HepG2 (cell line): ENCODE measurements around the gene MIS18BP1. TPM values are rescaled to one million over a fixed set of nuclear protein-coding genes. Genes with fewer than 3 reads are reported as not detected.

ENCODE experiments used
- CSRNP1 ChIP-seq: sonication (generic); formaldehyde crosslinking; IDR thresholded peaks from 2 replicates; pipeline ENCODE4 v1.8.1; 2023; ENCODE audit warnings: mild to moderate bottlenecking, missing genetic modification reagents
- ELF3 ChIP-seq: IDR thresholded peaks from 2 replicates; pipeline ENCODE4 v1.6.1; 2016; ENCODE audit warnings: missing genetic modification reagents, missing compliant biosample characterization
- GMEB2 ChIP-seq: IDR thresholded peaks from 2 replicates; pipeline ENCODE4 v1.6.1; 2016; ENCODE audit warnings: missing biosample characterization, missing genetic modification reagents, low read depth
- HDAC1 ChIP-seq: sonication (generic); formaldehyde crosslinking; IDR thresholded peaks from 2 replicates; pipeline ENCODE4 v1.5.1; 2020; ENCODE audit warnings: mild to moderate bottlenecking, missing genetic modification reagents
- JARID2 ChIP-seq: sonication (generic); formaldehyde crosslinking; IDR thresholded peaks from 2 replicates; pipeline ENCODE4 v1.8.1; 2023; ENCODE audit warnings: missing genetic modification reagents, inconsistent platforms; ENCODE audit not compliant: insufficient replicate concordance
- KDM5B ChIP-seq: sonication (generic); formaldehyde crosslinking; IDR thresholded peaks from 2 replicates; pipeline ENCODE4 v1.4.0; 2020; ENCODE audit warnings: missing genetic modification reagents, mild to moderate bottlenecking, borderline replicate concordance
- KMT2B ChIP-seq: IDR thresholded peaks from 2 replicates; pipeline ENCODE4 v1.6.1; 2016; ENCODE audit warnings: missing genetic modification reagents, missing compliant biosample characterization
- NFE2L1 ChIP-seq: sonication (generic); formaldehyde crosslinking; IDR thresholded peaks from 2 replicates; pipeline ENCODE4 v1.4.0; 2020; ENCODE audit warnings: missing genetic modification reagents, mild to moderate bottlenecking, borderline replicate concordance
- NONO ChIP-seq, 2 experiments: fragments of 450-650 bp in 1 of 2; sonication (generic) in 1 of 2; formaldehyde crosslinking in 1 of 2; IDR thresholded peaks in 1 of 2; conservative IDR thresholded peaks in 1 of 2; 2 replicates each; pipeline versions ENCODE4 v1.6.1 to v1.8.0; 2017 to 2022; ENCODE audit warnings: mild to moderate bottlenecking in 1 of 2, missing genetic modification reagents in 1 of 2, moderate library complexity in 1 of 2
- PHF8 ChIP-seq: sonication (generic); formaldehyde crosslinking; IDR thresholded peaks from 2 replicates; pipeline ENCODE4 v1.5.0; 2020; ENCODE audit warnings: missing genetic modification reagents
- RARG ChIP-seq: sonication (generic); formaldehyde crosslinking; IDR thresholded peaks from 2 replicates; pipeline ENCODE4 v1.4.0; 2020; ENCODE audit warnings: low read depth, mild to moderate bottlenecking, missing genetic modification reagents
- SOX6 ChIP-seq, 2 experiments: fragments of 450-650 bp in 1 of 2; sonication (generic) in 1 of 2; formaldehyde crosslinking in 1 of 2; IDR thresholded peaks; 2 replicates each; pipeline versions ENCODE4 v1.4.0 to v1.6.1; 2017 to 2020; ENCODE audit warnings: antibody characterized with exemption in 1 of 2, mild to moderate bottlenecking in 1 of 2, missing genetic modification reagents in 1 of 2
- ZC3H13 ChIP-seq: sonication (generic); formaldehyde crosslinking; IDR thresholded peaks from 2 replicates; pipeline ENCODE4 v1.8.1; 2023; ENCODE audit warnings: mild to moderate bottlenecking, missing genetic modification reagents, moderate library complexity
- ZNF234 ChIP-seq: sonication (generic); formaldehyde crosslinking; conservative IDR thresholded peaks from 2 replicates; pipeline ENCODE4 v1.5.1; 2020; ENCODE audit warnings: mild to moderate bottlenecking, missing genetic modification reagents
- ZNF44 ChIP-seq: sonication (generic); formaldehyde crosslinking; IDR thresholded peaks from 2 replicates; pipeline ENCODE4 v1.5.1; 2020; ENCODE audit warnings: mild to moderate bottlenecking, missing genetic modification reagents
- ZNF549 ChIP-seq: sonication (generic); formaldehyde crosslinking; IDR thresholded peaks from 2 replicates; pipeline ENCODE4 v1.5.0; 2020; ENCODE audit warnings: missing genetic modification reagents
- ZNF556 ChIP-seq: sonication (generic); formaldehyde crosslinking; IDR thresholded peaks from 2 replicates; pipeline ENCODE4 v1.4.0; 2020; ENCODE audit warnings: mild to moderate bottlenecking, missing genetic modification reagents, borderline replicate concordance
- ZNF891 ChIP-seq: sonication (generic); formaldehyde crosslinking; IDR thresholded peaks from 2 replicates; pipeline ENCODE4 v1.5.0; 2020; ENCODE audit warnings: mild to moderate bottlenecking, missing genetic modification reagents
- polyA plus RNA-seq, 8 experiments: library from polyadenylated mRNA; depleted of rRNA in 3 of 8; stranded (reverse) in 7 of 8; unstranded in 1 of 8; fragments of >200 nt; fragmentation: Illumina TruSeq in 4 of 8; extraction: Trizol in 4 of 8; gene quantifications; 2 replicates each; pipeline versions ENCODE4 v1.2.1 to v1.2.3, GENCODE V29; 2011 to 2016; ENCODE audit warnings: low read depth in 4 of 8, missing spikeins in 1 of 8, mixed read lengths in 1 of 8; ENCODE audit not compliant: insufficient read depth in 1 of 8
- total RNA-seq, 5 experiments: library from RNA; depleted of rRNA; stranded (reverse); fragments of >200 nt; fragmentation: Illumina TruSeq; extraction: Trizol; gene quantifications; 2 replicates each; pipeline ENCODE4 v1.2.3, GENCODE V29; 2016; ENCODE audit warnings: low read depth in 1 of 5
- TF ChIP-seq, protein P1 (sequence below): sonication (generic); formaldehyde crosslinking; IDR thresholded peaks from 2 replicates; pipeline ENCODE4 v1.8.1; 2023; ENCODE audit warnings: mild to moderate bottlenecking, inconsistent platforms, moderate library complexity, missing genetic modification reagents, borderline replicate concordance
- TF ChIP-seq, protein P2 (sequence below): sonication (generic); formaldehyde crosslinking; IDR thresholded peaks from 2 replicates; pipeline ENCODE4 v1.5.0; 2020; ENCODE audit warnings: missing genetic modification reagents
- TF ChIP-seq, protein P3 (sequence below): sonication (generic); formaldehyde crosslinking; IDR thresholded peaks from 2 replicates; pipeline ENCODE4 v1.8.0; 2022; ENCODE audit warnings: missing genetic modification reagents, low read depth, mild to moderate bottlenecking, borderline replicate concordance
- TF ChIP-seq, protein P4 (sequence below): sonication (generic); formaldehyde crosslinking; IDR thresholded peaks from 2 replicates; pipeline ENCODE4 v1.4.0; 2020; ENCODE audit warnings: low read depth, mild to moderate bottlenecking, missing genetic modification reagents

The MIS18BP1 gene
- total and polyA plus RNA-seq, 2 of the 13 experiments (the other 11 are each of a cell fraction or from before 2014, with no cell fraction given), result 9.5 to 36.4 TPM

DNA sequence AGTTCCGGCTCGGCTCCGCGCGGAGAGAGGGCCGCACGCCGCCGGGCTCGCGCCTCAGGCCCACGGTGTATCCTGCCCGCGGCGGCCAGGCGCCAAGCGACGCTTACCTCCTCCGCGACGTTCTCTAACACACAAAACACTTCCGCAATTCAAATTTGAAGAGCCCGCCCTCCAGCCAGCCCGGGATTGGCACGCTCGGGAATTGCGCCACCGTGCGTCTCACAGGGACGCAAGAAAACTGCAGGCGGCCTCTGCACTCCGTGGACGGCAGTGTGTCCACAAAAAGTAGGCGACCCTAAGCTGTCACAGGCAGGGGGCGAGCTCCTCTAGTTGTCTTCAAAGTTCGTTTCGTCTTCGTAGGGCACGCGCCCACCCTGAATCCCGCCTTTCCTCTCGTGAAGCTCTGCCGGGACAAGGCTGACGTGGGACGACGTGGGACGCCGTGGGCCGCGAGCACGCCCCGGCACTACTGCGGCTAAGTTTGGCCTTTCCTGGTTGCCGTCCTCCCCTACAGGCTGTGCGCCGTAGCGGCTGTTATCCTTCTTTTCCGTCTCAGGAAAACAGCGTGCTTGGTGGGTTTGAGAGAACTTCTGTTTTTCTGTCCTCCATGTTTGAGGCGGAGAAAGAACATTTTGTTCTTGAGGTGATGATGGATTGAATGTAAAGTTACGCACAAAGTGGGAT lies at the start of gene MIS18BP1 (continued):
- peak; percentile 91 for TF ChIP-seq GMEB2
- TF ChIP-seq RARG (CRISPR knock-in tag), result no peak
- peak; percentile 60; the same call in 1 of the 2 replicates for TF ChIP-seq ZNF556 (CRISPR knock-in tag)
- TF ChIP-seq, protein P1, sequence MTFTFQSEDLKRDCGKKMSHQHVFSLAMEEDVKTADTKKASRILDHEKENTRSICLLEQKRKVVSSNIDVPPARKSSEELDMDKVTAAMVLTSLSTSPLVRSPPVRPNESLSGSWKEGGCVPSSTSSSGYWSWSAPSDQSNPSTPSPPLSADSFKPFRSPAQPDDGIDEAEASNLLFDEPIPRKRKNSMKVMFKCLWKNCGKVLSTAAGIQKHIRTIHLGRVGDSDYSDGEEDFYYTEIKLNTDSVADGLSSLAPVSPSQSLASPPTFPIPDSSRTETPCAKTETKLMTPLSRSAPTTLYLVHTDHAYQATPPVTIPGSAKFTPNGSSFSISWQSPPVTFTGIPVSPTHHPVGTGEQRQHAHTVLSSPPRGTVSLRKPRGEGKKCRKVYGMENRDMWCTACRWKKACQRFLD (CRISPR knock-in tag), result peak; percentile 94; the same call in 1 of the 2 replicates
- peak; percentile 94 for TF ChIP-seq HDAC1 (CRISPR knock-in tag)
- no peak for TF ChIP-seq NFE2L1 (CRISPR knock-in tag)
- TF ChIP-seq ZC3H13, result peak; percentile 98
- no peak for TF ChIP-seq JARID2 (CRISPR knock-in tag)
- TF ChIP-seq CSRNP1, result peak; percentile 99
- peak; percentile 92; the same call in 1 of the 2 replicates for TF ChIP-seq KDM5B (CRISPR knock-in tag)
- no peak for TF ChIP-seq ZNF44 (CRISPR knock-in tag)
- peak; percentile 93 for TF ChIP-seq PHF8 (CRISPR knock-in tag)
- TF ChIP-seq, protein P2, sequence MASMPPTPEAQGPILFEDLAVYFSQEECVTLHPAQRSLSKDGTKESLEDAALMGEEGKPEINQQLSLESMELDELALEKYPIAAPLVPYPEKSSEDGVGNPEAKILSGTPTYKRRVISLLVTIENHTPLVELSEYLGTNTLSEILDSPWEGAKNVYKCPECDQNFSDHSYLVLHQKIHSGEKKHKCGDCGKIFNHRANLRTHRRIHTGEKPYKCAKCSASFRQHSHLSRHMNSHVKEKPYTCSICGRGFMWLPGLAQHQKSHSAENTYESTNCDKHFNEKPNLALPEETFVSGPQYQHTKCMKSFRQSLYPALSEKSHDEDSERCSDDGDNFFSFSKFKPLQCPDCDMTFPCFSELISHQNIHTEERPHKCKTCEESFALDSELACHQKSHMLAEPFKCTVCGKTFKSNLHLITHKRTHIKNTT, result no peak
- no peak for TF ChIP-seq ZNF549
- TF ChIP-seq ZNF234 (CRISPR knock-in tag), result no peak
- TF ChIP-seq ZNF891 (CRISPR knock-in tag), result peak; percentile 99
- TF ChIP-seq, protein P3, sequence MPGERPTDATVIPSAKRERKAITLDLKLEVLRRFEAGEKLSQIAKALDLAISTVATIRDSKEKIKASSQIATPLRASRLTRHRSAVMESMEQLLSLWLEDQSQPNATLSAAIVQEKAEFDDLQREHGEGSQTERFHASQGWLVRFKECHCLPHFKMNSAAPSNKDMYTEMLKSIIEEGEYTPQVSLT (CRISPR knock-in tag), result peak; percentile 86; the same call in 1 of the 2 replicates
- TF ChIP-seq SOX6 (IDR thresholded peaks at IDR 0.05), result no peak
- TF ChIP-seq SOX6 (CRISPR knock-in tag; IDR thresholded peaks at IDR 0.05), result peak; percentile 82
- peak; percentile 89 for TF ChIP-seq ELF3 (CRISPR knock-in tag)
- TF ChIP-seq KMT2B (CRISPR knock-in tag), result peak; percentile 95
- TF ChIP-seq NONO (IDR thresholded peaks at IDR 0.05), result no peak
- TF ChIP-seq NONO (CRISPR knock-in tag; conservative IDR thresholded peaks at IDR 0.05), result peak; percentile 96
- TF ChIP-seq, protein P4, sequence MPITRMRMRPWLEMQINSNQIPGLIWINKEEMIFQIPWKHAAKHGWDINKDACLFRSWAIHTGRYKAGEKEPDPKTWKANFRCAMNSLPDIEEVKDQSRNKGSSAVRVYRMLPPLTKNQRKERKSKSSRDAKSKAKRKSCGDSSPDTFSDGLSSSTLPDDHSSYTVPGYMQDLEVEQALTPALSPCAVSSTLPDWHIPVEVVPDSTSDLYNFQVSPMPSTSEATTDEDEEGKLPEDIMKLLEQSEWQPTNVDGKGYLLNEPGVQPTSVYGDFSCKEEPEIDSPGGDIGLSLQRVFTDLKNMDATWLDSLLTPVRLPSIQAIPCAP (CRISPR knock-in tag), result no peak
